ENCODE data around the gene ADIG.

Gene ADIG

DNA sequence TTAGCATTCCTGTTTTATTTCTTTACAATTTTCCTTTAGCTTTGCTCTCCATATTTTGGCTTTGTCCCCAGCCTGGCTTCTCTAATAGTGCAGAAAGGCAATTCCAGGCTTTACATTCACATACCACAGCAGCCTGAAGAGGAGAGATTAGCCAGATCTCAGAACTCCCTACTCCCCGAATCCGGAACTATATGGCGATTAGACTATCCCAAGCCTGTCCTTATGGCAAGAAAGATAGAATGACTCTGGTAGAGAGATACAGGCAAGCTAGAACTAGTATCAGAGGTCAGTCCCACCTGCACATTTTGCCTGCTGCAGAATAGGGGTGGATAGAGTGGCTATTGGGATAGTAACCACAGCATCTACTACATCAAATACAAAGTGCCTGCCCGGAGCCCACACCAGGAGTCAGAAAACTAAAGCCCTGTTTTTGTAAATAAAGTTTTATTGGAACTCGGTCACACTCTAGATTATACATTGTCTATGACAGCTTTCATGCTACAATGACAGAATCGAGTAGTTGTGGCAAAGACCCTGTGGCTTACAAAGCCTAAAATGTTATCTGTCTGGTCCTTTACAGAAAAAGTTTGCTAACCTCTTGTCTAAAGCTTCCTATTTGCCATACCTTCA, 17.1 kb upstream of the ADIG start:
- Histone ChIP-seq H3F3A (ENCODE audit: insufficient read depth, low read length) (no peaks in the 10 kb centered on the region), H3K4me1 (ENCODE audit: low read length) (no peaks in the 10 kb centered on the region), H3K27me3 (replicated peaks; ENCODE audit: insufficient read depth, low read length) (no peaks in the 10 kb centered on the region), H3K9me3 (replicated peaks; ENCODE audit: insufficient read depth, low read length) (no peaks in the 10 kb centered on the region), H2AFZ (ENCODE audit: low read length) (no peak overlapping the region), H3K79me2 (ENCODE audit: low read length) (no peaks in the 10 kb centered on the region), H3K9me2 (replicated peaks; ENCODE audit: insufficient read depth, low read length) (no peaks in the 10 kb centered on the region), H4K20me1 (ENCODE audit: insufficient read depth, low read length) (no peaks in the 10 kb centered on the region), H3K9ac (ENCODE audit: low read length) (no peak overlapping the region), H3K4me3 (ENCODE audit: low read length) (no peak overlapping the region), H3K36me3 (replicated peaks; ENCODE audit: insufficient read depth, low read length) (no peaks in the 10 kb centered on the region; the same call in 1 of the 2 replicates), H3K27ac (ENCODE audit: low read length) (no peak overlapping the region), H3K4me2 (ENCODE audit: low read depth, low read length) (no peak overlapping the region)
- DNase-seq, result no peak
- TF ChIP-seq, protein P1, sequence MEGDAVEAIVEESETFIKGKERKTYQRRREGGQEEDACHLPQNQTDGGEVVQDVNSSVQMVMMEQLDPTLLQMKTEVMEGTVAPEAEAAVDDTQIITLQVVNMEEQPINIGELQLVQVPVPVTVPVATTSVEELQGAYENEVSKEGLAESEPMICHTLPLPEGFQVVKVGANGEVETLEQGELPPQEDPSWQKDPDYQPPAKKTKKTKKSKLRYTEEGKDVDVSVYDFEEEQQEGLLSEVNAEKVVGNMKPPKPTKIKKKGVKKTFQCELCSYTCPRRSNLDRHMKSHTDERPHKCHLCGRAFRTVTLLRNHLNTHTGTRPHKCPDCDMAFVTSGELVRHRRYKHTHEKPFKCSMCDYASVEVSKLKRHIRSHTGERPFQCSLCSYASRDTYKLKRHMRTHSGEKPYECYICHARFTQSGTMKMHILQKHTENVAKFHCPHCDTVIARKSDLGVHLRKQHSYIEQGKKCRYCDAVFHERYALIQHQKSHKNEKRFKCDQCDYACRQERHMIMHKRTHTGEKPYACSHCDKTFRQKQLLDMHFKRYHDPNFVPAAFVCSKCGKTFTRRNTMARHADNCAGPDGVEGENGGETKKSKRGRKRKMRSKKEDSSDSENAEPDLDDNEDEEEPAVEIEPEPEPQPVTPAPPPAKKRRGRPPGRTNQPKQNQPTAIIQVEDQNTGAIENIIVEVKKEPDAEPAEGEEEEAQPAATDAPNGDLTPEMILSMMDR (IDR thresholded peaks at IDR 0.05; ENCODE audit: low read length), result no peak
- TF ChIP-seq EZH2 (optimal IDR thresholded peaks at IDR 0.05; ENCODE audit: low read depth, low read length) (no peak), EZH2phosphoT487 (IDR thresholded peaks at IDR 0.05; ENCODE audit: low read length) (no peak)

DNA sequence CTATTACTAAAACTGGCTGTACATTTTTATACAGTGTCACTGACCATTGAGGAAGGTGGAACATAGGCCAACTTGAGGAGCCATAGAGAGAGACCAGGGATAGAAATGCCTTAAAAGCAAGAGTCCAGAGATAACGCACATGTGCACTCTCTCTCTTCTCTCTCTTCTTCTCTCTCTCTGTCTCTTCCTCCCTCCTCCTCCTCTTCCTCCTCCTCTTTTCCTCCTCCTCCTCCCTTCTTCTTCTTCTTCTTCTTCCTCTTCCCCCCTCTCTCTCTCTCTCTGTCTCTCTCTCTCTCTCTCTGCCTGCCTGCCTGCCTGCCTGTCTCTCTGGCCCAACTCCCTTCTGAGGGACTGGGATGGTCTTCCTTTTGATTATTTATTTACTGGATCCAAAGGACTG, 16.3 kb upstream of the ADIG start:
- Histone ChIP-seq H3K9ac (ENCODE audit: low read length) (no peak overlapping the region), H2AFZ (ENCODE audit: low read length) (no peak overlapping the region), H3K4me1 (ENCODE audit: low read length) (no peaks in the 10 kb centered on the region), H3K9me2 (replicated peaks; ENCODE audit: insufficient read depth, low read length) (no peaks in the 10 kb centered on the region), H3K79me2 (ENCODE audit: low read length) (no peaks in the 10 kb centered on the region), H3K4me3 (ENCODE audit: low read length) (no peak overlapping the region), H4K20me1 (ENCODE audit: insufficient read depth, low read length) (no peaks in the 10 kb centered on the region), H3K27me3 (replicated peaks; ENCODE audit: insufficient read depth, low read length) (no peaks in the 10 kb centered on the region), H3K4me2 (ENCODE audit: low read depth, low read length) (no peak overlapping the region), H3K36me3 (replicated peaks; ENCODE audit: insufficient read depth, low read length) (no peaks in the 10 kb centered on the region; the same call in 1 of the 2 replicates), H3F3A (ENCODE audit: insufficient read depth, low read length) (no peaks in the 10 kb centered on the region), H3K9me3 (replicated peaks; ENCODE audit: insufficient read depth, low read length) (no peaks in the 10 kb centered on the region), H3K27ac (ENCODE audit: low read length) (no peak overlapping the region)
- no peak for TF ChIP-seq EZH2phosphoT487 (IDR thresholded peaks at IDR 0.05; ENCODE audit: low read length)
- TF ChIP-seq EZH2 (optimal IDR thresholded peaks at IDR 0.05; ENCODE audit: low read depth, low read length), result no peak
- TF ChIP-seq, protein P1 (IDR thresholded peaks at IDR 0.05; ENCODE audit: low read length), result no peak
- no peak for DNase-seq

DNA sequence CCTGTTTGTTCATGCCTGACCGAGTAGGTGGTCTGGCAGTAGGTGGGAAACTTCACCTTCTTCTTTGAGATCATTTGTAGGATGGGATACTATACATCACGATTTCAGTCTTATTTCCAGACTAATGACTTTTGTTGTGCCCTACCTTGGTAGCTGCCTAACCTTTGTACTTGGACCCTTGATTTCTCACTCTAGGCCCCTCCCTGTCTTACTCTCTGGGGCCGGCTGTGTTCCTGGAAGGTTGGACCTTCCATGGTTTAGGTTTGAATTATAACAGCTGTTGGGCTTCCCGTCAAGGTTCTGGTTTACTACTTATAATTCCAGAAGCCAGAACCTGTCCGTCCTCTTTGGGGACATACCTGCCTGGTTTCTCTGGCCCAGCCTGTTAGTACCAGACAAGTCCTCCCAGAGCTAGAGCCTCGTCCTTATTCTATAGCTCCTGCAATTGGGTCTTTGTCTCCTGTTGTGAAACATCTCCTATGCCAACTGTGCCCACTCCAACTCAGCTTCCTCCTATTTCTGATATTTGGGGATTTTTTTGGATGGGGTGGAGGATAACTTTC, 14.9 kb upstream of the ADIG start:
- no peak overlapping the region for H2AFZ ChIP-seq (ENCODE audit: low read length)
- H3K27me3 ChIP-seq (replicated peaks; ENCODE audit: insufficient read depth, low read length), result no peaks in the 10 kb centered on the region
- no peaks in the 10 kb centered on the region for H4K20me1 ChIP-seq (ENCODE audit: insufficient read depth, low read length)
- no peaks in the 10 kb centered on the region for H3F3A ChIP-seq (ENCODE audit: insufficient read depth, low read length)
- H3K4me2 ChIP-seq (ENCODE audit: low read depth, low read length), result no peak overlapping the region
- H3K4me3 ChIP-seq (ENCODE audit: low read length), result no peak overlapping the region
- no peaks in the 10 kb centered on the region; the same call in 1 of the 2 replicates for H3K36me3 ChIP-seq (replicated peaks; ENCODE audit: insufficient read depth, low read length)
- DNase-seq, result no peak
- no peak overlapping the region for H3K9ac ChIP-seq (ENCODE audit: low read length)
- TF ChIP-seq EZH2phosphoT487 (IDR thresholded peaks at IDR 0.05; ENCODE audit: low read length) (no peak), EZH2 (optimal IDR thresholded peaks at IDR 0.05; ENCODE audit: low read depth, low read length) (no peak)
- TF ChIP-seq, protein P1 (IDR thresholded peaks at IDR 0.05; ENCODE audit: low read length), result no peak
- no peaks in the 10 kb centered on the region for H3K9me3 ChIP-seq (replicated peaks; ENCODE audit: insufficient read depth, low read length)
- no peaks in the 10 kb centered on the region for H3K9me2 ChIP-seq (replicated peaks; ENCODE audit: insufficient read depth, low read length)
- no peaks in the 10 kb centered on the region for H3K79me2 ChIP-seq (ENCODE audit: low read length)
- no peak overlapping the region for H3K27ac ChIP-seq (ENCODE audit: low read length)
- no peaks in the 10 kb centered on the region for H3K4me1 ChIP-seq (ENCODE audit: low read length)

Measured in MM.1S (cell line).